OCI-M2 (cell line): ENCODE results near the gene NXPE4.
"Not testable (repeated sequence)": the region's sequence is repeated elsewhere in the genome, so short reads cannot be mapped to it uniquely, and the experiment has no call there.

Source experiments
- DNase-seq: peaks from one replicate; lab custom pipeline; 2025; ENCODE audit not compliant: unreplicated experiment; lab: John Stamatoyannopoulos, UW

The NXPE4 gene

GRCh38 chr11:114610984-114611944 lies 15.7 kb upstream of the NXPE4 start:
- DNase-seq = no peak

- no peak for DNase-seq
Measured at GRCh38 chr11:114610550-114610949, 15.0 kb upstream of the NXPE4 start.

GRCh38 chr11:114609429-114609828 lies 13.8 kb upstream of the NXPE4 start:
- DNase-seq = no peak

GRCh38 chr11:114608605-114609004 lies 13.0 kb upstream of the NXPE4 start:
- DNase-seq = not testable (repeated sequence)

DNA sequence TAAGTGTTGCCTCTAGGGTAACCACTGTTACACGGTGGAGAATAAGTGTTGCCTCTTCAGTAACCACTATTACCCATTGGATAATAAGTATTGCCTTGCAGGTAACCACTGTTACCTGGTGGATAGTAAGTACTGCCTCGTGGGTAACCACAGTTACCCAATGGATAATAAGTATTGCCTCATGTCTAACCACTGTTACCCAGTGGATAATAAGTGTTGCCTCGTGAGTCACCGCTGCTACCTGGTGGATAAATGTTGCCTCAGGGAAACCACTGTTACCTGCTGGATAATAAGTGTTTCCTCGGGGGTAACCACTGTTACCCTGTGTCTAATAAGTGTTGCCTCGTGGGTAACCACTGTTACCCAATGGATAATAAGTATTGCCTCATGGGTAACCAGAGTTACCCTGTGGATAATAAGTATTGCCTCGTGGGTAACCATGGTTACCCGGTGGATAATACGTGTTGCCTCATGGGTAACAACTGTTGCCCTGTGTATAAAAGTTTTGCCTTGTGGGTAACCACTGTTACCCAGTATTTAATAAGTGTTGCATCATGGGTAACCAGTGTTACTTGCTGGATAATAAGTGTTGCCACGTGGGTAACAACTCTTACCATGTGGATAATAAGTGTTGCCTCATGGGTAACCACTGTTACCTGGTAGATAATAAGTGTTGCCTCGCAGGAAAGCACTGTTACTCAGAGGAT lies 12.3 kb upstream of the NXPE4 start:
- DNase-seq = no peak

- DNase-seq = not testable (repeated sequence)
Measured at GRCh38 chr11:114606802-114607075, 11.2 kb upstream of the NXPE4 start.

DNA sequence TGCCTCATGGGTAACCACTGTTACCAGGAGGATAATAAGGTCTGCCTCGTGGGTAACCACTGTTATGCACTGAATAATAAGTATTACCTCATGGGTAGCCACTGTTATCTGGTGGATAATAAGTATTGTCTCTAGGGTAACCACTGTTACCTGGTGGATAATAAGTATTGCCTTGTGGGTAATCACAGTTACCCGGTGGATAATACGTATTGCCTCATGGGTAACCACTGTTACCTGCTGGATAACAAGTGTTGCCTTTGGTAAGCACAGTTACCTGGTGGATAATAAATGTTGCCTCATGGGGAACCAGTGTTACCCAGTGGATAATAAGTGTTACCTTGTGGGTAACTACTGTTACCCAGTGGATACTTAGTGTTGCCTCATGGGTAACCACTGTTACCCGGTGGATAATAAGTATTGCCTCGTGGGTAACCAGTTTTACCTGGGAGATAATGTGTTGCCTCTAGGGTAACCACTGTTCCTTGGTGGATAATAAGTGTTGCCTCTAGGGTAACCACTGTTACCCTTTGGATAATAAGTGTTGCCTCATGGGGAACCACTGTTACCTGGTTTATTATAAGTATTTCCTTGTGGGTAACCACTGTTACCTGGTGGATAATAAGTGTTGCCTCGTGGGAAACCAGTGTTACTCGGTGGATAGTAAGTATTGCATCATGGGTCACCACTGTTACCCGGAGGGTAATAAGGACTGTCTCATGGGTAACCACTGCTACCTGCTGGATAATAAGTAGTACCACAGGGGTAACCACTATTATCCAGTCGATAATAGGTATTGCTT lies 10.6 kb upstream of the NXPE4 start:
- no peak for DNase-seq

DNA sequence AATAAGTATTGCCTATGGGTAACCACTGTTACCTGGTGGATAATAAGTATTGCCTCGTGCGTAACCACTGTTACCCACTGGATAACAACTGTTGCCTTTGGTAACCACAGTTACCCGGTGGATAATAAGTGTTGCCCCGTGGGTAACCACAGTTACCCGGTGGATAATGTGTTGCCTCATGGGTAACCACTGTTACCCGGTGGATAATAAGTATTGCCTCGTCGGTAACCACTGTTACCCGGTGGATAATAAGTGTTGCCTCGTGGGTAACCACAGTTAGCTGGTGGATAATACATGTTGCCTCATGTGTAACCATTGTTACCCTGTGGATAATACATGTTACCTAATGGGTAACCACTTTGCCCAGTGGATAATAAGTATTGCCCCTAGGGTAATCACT lies 9.8 kb upstream of the NXPE4 start:
- DNase-seq = no peak

DNA sequence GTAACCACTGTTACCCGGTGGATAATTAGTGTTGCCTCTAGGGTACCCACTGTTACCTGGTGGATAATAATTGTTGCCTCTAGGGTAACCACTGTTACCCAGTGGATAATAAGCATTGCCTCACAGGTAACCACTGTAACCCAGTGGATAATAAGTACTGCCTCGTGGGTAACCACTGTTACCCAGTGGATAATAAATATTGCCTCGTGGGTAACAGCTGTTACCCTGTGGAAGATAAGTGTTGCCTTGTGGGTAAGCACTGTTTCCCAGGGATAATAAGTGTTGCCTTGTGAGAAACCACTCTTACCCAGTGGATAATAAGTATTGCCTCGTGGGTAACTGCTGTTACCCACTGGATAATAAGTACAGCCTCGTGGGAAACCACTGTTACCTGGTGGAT lies 9.3 kb upstream of the NXPE4 start:
- no peak for DNase-seq

- no peak for DNase-seq
Measured at GRCh38 chr11:114604179-114604813, 8.7 kb upstream of the NXPE4 start.

DNA sequence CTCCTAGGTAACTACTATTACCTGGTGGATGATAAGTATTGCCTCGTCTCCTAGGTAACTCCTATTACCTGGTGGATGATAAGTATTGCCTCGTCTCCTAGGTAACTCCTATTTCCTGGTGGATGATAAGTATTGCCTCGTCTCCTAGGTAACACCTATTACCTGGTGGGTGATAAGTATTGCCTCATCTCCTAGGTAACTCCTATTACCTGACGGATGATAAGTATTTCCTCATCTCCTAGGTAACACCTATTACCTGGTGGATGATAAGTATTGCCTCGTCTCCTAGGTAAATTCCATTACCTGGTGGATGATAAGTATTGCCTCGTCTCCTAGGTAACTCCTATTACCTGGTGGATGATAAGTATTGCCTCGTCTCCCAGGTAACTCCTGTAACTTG lies 7.6 kb upstream of the NXPE4 start:
- DNase-seq = not testable (repeated sequence)

DNA sequence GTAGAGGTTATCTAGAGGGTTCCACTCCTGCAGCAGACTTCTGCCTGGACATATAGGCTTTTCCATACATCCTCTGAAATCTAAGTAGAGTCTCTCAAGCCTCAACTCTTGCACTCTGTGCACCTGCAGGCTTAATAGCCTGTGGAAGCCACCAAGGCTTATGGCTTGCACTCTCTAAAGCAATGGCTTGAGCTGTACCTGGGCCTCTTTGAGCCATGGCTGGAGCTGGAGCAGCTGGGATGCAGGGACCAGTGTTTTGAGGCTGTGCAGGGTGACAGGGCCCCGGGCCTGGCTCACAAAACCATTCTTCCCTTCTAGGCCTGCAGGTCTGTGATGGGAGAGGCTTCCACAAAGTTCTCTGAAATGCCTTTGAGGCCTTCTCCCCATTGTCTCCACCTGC lies 2.9 kb upstream of the NXPE4 start:
- no peak for DNase-seq

DNA sequence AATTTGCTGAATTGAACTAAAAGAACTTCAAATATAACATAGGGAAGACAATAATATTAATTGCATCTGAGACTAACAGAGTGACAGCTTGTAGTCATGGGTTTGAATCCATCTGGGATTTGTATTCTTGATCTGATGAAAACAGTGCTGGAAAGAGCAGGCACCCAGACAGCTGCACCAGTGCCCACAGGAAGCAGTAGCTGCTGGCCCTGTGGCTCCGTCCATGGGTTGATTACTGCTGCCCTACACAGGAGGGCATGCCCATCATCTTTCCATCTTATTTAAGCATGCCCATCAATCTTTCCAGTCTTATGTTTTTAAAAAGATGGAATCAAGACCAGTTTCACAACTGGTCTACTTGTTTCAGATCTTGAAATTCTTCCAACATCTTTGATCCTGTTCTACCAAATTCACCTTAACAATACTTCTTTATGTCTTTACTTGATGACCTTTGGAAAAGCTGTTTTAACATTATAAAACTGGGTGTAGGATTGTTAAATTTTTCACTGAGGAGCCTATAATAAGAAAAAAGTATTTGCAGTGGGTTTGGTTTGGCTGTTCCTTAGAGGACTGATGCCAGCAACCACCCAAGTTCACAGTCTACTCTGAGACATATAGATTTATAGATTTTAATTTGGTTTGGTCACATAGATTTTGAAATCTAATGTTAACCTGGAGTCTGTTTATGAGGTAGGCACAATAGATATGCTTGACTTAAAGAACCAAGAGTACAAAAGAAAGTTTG lies 761 bp upstream of the NXPE4 start:
- DNase-seq = no peak

DNA sequence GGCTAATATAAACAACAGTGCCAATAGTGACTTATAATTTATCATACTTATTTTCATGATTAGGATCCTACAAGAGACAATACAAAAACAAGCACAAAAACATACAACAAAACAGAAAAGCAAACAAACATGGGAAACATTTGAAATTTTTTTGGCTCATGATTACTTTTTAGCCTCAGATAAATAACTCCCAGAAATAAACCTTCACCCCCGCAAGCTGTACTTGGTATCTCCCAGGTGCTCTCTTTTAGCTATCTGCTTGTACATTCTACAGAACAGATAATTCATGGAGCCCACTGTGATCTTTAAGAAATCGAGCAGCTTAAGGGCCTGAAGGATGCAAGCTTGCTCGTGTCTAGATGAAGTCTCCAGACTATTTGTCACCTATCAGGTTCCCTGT lies 883 bp downstream of the NXPE4 start:
- DNase-seq = no peak

DNA sequence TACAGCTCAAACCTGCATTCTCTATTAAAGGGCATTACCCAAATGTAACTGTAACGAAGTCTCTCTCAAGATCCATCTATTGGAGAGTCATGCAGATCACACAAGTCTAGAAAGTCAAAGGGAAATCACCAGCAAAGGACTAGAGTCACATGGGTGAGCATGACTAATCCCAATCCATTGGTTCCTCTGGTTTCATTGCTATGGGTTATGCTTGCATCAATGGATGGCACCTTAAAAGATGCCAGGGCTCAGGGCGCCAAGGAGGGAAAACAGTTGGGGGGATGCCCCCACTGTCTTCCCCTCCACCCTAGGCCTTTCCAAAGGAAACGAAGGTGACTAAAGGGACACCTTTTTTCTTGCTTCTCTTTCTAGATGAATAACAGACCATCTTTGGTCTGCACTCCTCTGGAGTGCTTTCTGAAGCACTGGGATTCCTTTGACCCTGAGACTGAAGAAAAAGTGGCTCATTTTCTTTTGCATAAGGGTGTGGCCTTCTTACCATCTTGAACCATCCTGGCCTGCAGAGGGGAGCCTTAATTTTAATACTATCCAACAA lies 8.1 kb downstream of the NXPE4 start:
- no peak for DNase-seq

- DNase-seq = no peak
Measured at GRCh38 chr11:114586797-114587196, 8.8 kb downstream of the NXPE4 start.

GRCh38 chr11:114571712-114572111 lies 23.9 kb downstream of the NXPE4 start:
- no peak for DNase-seq

GRCh38 chr11:114569801-114570200 lies 25.8 kb downstream of the NXPE4 start:
- no peak for DNase-seq

- DNase-seq = no peak
Measured at GRCh38 chr11:114566276-114566675, 29.3 kb downstream of the NXPE4 start.

- no peak for DNase-seq
Measured at GRCh38 chr11:114564831-114565230, 30.8 kb downstream of the NXPE4 start.
